Progenitor cell of endocrine pancreas (in vitro differentiated cells): ENCODE measurements around the gene SNAP47. TPM values are rescaled to one million over a fixed set of nuclear protein-coding genes. Genes with fewer than 3 reads are reported as not detected.
"Not testable (repeated sequence)": the region's sequence is repeated elsewhere in the genome, so short reads cannot be mapped to it uniquely, and the experiment has no call there.

Experiments used
- DNase-seq: peaks from one replicate; pipeline ENCODE4 v3.0.0; 2021; ENCODE audit warnings: low spot score; ENCODE audit not compliant: unreplicated experiment
- H3K27ac Mint-ChIP-seq: 2 replicates; pipeline ENCODE4 v1.8.0; 2021; ENCODE audit warnings: mild to moderate bottlenecking, moderate library complexity, mixed read lengths
- H3K27me3 Mint-ChIP-seq: 2 replicates; pipeline ENCODE4 v1.8.0; 2021; ENCODE audit warnings: mixed read lengths
- H3K36me3 Mint-ChIP-seq: 2 replicates; pipeline ENCODE4 v1.8.0; 2022; ENCODE audit warnings: mixed read lengths; ENCODE audit not compliant: insufficient read depth
- H3K4me1 Mint-ChIP-seq: 2 replicates; pipeline ENCODE4 v1.8.0; 2021; ENCODE audit warnings: low read depth, mixed read lengths
- H3K4me3 Mint-ChIP-seq: 2 replicates; pipeline ENCODE4 v1.8.0; 2021; ENCODE audit warnings: low read depth, mild to moderate bottlenecking, moderate library complexity, mixed read lengths
- H3K9me3 Mint-ChIP-seq: 2 replicates; pipeline ENCODE4 v1.8.0; 2021; ENCODE audit warnings: low read depth, mixed read lengths
- total RNA-seq: library from RNA; stranded (reverse); gene quantifications from 2 replicates; pipeline ENCODE4 v1.2.1, GENCODE V29; 2021
- TF ChIP-seq, protein P1 (sequence below): fragments of 200-600 bp; sonication (generic); IDR thresholded peaks from one replicate; pipeline ENCODE4 v1.5.0; 2021; ENCODE audit warnings: antibody characterized with exemption, mild to moderate bottlenecking; ENCODE audit not compliant: unreplicated experiment

SNAP47 gene
- total RNA-seq, 1 donor from 2014 or later: 39.6 TPM

DNA sequence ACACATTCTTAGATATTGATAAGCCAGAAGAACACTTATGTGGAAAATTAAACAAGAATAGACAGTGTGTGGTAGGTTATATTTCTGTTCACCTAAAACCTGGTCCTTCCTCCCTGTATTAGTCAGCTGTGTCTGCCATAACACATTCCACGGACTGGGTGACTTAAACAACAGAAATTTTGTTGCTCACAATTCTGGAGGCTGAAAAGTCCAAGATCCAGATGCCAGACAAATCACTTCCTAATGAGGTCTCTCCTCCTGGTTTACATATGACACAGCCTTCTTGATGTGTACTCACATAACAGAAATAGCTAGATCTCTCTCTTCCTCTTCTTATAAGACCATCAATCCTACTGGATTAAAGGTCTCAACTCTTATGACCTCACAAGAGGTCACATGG, 25.8 kb upstream of the SNAP47 start:
- Mint-ChIP-seq H3K4me1 (no peaks in the 10 kb centered on the region), H3K4me3 (no peak overlapping the region), H3K27me3 (no peaks in the 10 kb centered on the region), H3K9me3 (peaks cover 42% of the 10 kb centered on the region), H3K27ac (no peak overlapping the region), H3K36me3 (no peaks in the 10 kb centered on the region)
- TF ChIP-seq, protein P1, sequence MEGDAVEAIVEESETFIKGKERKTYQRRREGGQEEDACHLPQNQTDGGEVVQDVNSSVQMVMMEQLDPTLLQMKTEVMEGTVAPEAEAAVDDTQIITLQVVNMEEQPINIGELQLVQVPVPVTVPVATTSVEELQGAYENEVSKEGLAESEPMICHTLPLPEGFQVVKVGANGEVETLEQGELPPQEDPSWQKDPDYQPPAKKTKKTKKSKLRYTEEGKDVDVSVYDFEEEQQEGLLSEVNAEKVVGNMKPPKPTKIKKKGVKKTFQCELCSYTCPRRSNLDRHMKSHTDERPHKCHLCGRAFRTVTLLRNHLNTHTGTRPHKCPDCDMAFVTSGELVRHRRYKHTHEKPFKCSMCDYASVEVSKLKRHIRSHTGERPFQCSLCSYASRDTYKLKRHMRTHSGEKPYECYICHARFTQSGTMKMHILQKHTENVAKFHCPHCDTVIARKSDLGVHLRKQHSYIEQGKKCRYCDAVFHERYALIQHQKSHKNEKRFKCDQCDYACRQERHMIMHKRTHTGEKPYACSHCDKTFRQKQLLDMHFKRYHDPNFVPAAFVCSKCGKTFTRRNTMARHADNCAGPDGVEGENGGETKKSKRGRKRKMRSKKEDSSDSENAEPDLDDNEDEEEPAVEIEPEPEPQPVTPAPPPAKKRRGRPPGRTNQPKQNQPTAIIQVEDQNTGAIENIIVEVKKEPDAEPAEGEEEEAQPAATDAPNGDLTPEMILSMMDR: no peak
- DNase-seq: no peak

GRCh38 chr1:227710474-227710873, 24.8 kb upstream of the SNAP47 start:
- peaks cover 46% of the 10 kb centered on the region for H3K9me3 Mint-ChIP-seq
- DNase-seq, H3K4me1 Mint-ChIP-seq, H3K27me3 Mint-ChIP-seq, H3K4me3 Mint-ChIP-seq, H3K36me3 Mint-ChIP-seq, H3K27ac Mint-ChIP-seq: not testable (repeated sequence)

GRCh38 chr1:227712648-227713047, 22.6 kb upstream of the SNAP47 start:
- H3K9me3 Mint-ChIP-seq: peaks cover 54% of the 10 kb centered on the region

GRCh38 chr1:227718932-227719331, 16.3 kb upstream of the SNAP47 start:
- TF ChIP-seq, protein P1: no peak
- no peak for DNase-seq
- Mint-ChIP-seq H3K27me3 (no peaks in the 10 kb centered on the region), H3K27ac (no peak overlapping the region), H3K4me1 (no peaks in the 10 kb centered on the region), H3K4me3 (no peak overlapping the region), H3K9me3 (peaks cover 68% of the 10 kb centered on the region), H3K36me3 (peaks cover 2% of the 10 kb centered on the region)

More at GRCh38 chr1:227712648-227713047, 22.6 kb upstream of the SNAP47 start:
- Mint-ChIP-seq H3K4me1 (no peaks in the 10 kb centered on the region), H3K4me3 (no peak overlapping the region), H3K27me3 (no peaks in the 10 kb centered on the region), H3K36me3 (no peaks in the 10 kb centered on the region), H3K27ac (no peak overlapping the region)
- TF ChIP-seq, protein P1: no peak
- DNase-seq: no peak

- Mint-ChIP-seq H3K4me1 (peaks cover 3% of the 10 kb centered on the region), H3K36me3 (peaks cover 2% of the 10 kb centered on the region), H3K27ac (no peak overlapping the region), H3K4me3 (no peak overlapping the region), H3K9me3 (peaks cover 47% of the 10 kb centered on the region), H3K27me3 (peaks cover 7% of the 10 kb centered on the region)
- TF ChIP-seq, protein P1: no peak
- no peak for DNase-seq
Observed at GRCh38 chr1:227723474-227723873, 11.8 kb upstream of the SNAP47 start.

- Mint-ChIP-seq H3K9me3 (peaks cover 36% of the 10 kb centered on the region), H3K27me3 (peaks cover 7% of the 10 kb centered on the region), H3K36me3 (peaks cover 2% of the 10 kb centered on the region), H3K4me1 (peaks cover 6% of the 10 kb centered on the region), H3K4me3 (no peak overlapping the region), H3K27ac (no peak overlapping the region)
- TF ChIP-seq, protein P1: no peak
- no peak for DNase-seq
Observed at GRCh38 chr1:227725046-227725445, 10.2 kb upstream of the SNAP47 start.
